ENCODE data around the gene VEPH1.

The VEPH1 gene

DNA sequence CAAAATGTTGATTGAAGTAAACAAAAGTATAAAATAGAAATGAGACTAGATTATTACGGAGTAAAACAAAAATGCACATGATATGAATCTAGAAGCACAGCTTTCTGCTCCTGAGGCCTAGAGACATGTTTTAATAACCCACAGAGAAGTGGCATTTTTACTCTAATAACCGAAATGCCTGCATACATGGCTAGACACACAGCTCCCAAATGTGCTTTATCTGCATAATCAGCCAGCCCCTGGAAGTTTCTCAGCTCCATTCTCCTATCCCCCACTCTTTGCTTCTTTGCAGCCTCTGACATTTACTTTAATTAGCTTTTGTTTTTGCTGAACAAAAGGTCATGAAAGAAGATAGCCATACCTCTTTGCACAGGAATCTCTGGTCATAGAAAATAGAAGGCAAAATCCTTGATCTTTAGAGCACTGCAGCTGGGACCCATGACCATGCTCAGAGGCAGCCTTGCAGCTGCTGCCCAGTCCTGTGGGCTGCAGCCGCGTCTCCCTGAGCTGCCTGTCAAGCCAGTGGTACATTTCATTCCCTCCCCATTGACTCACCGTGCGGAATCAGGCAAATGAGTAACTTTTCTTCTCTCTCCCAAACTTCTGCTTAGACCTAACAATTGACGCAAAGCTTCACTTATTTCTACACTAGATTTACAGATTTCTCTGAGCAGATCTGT, at the start of gene VEPH1:
VEPH1 (minus strand) TSS at position 501 of the 680 bp plus-strand sequence. CDS start 8,067 bp downstream, outside the sequence.
- FAIRE-seq (no peak), DNase-seq (ENCODE audit: low spot score) (no peak)

GRCh38 chr3:157551961-157552360, 48.7 kb upstream of the VEPH1 start:
- FAIRE-seq = no peak
- DNase-seq (ENCODE audit: low spot score) = no peak

- DNase-seq (ENCODE audit: low spot score) (no peak), FAIRE-seq (no peak)
These were observed 46.3 kb upstream of the VEPH1 start for GRCh38 chr3:157549498-157549897.

- no peak for FAIRE-seq
These were observed 41.4 kb upstream of the VEPH1 start for GRCh38 chr3:157544501-157545130.

DNA sequence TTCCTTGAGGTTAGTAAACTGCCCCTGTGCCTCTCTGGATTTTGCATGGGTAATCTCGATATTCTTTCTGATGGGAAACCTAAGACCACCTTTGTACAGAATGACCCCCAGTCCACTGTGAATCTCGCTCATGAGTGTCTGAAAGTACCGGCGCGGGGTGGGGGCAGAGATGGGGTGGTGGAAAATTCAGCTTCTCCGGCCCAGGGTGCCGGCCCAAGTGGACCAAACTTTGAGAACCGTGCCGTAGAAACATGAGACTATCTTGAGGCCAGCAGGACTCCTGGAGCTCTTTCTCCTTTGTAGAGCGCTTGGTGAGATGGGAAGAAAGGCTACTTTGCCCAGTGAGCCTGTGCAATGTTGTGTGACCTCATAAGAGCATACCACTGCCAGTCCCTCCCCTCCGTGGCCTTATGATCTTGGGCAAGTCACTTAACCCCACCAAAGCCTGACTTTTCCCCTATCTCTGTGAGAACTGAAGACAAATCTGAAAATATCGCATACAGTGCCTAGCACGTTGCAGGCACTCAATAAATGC, 40.4 kb upstream of the VEPH1 start:
- FAIRE-seq (no peak), DNase-seq (ENCODE audit: low spot score) (no peak)

More at GRCh38 chr3:157544501-157545130, 41.4 kb upstream of the VEPH1 start:
- DNase-seq (ENCODE audit: low spot score) = no peak

GRCh38 chr3:157542711-157543500, 39.7 kb upstream of the VEPH1 start:
- DNase-seq (ENCODE audit: low spot score) (no peak), FAIRE-seq (no peak)

DNA sequence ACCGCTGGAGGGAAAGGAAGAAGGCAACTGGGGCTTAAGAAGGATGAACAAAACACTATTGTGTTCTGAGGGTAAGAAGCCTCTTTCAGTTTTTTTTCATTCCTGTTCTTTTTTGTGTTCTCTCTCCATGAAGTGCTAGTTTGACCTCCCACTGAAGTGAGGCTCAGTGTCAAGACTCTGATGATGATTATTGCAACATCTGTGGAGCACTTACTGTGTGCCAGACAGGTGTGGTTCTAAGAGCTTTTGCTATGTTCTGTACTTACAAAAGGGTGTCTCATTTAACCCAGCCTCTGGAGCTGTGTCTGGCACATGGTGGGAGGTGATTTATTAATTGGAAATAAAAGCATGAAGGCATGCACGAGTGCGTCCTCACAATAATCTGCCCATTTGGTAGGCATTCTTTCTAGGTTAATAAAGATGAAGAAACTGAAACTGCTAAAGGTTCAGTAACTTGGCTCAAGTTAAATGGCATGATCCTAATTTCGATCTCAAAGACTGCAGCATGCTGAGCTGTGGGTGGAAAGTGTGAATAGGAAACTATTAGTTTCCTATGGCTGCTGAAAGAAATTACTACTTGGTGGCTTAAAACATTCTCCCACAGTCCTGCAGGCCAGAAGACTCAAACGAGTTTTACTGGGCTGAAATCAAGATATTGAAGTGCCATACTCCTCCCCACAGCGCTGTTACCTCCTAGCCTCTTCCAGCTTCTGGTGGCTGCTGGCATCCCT, 38.5 kb upstream of the VEPH1 start:
- FAIRE-seq = no peak
- no peak for DNase-seq (ENCODE audit: low spot score)

DNA sequence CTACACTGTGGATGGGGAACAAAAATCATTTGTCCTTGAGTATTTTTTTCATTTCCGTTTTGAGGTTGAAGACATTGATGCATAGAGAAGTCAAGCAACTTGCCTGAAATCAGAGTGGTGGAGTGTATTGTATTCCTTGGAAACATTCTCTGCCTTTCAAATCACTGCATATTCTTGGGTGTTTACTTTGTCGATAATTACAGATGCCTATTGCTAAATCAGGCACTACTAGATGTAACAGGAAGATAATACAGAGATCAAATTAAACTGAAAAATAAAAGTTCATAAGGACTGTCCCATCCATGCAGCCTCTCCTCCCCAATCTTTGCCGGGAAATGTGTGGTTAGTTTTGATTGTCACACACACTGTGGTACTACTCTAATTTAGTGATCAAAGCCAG, 37.4 kb upstream of the VEPH1 start:
- FAIRE-seq = no peak
- no peak for DNase-seq (ENCODE audit: low spot score)

DNA sequence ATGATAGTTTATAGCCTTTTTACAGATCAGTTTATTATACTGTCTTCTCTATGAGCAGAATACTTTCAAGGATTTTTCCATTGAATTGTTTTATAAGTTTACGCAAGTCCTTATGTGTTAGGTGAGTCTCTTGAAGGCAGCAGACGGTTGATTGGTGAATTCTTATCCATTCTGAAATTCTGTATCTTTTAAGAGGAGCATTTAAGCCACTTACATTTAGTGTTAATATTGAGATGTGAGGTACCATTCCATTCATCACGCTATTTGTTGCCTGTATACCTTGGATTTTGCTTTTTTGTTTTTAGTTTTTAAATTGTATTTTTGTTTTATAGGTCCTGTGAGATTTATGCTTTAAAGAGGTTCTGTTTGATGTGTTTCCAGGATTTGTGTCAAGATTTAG, 32.5 kb upstream of the VEPH1 start:
- FAIRE-seq (no peak), DNase-seq (ENCODE audit: low spot score) (no peak)

DNA sequence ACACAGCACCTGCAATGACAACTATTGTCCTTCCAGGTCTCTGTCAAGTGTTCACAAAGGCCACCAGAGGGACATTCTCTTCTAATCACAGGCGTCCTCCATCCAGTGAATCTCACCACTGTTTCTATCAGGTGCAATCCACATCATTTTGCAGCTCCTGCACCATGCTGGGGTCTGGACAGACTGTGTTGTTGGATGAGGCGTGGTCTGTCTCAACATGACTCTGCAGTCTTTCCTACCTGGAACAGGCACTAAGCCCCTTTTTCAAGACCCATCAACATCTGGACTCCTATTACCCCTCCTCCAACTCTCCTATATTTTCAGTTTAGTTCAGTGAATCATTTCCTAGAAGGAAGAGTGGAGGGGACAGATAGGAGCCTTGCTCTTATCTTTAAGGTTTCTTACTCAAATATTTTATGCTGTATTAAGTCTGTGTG, 31.5 kb upstream of the VEPH1 start:
- DNase-seq (ENCODE audit: low spot score) = no peak
- FAIRE-seq = no peak

- DNase-seq (ENCODE audit: low spot score) (peak; percentile 13), FAIRE-seq (no peak)
These were observed 30.3 kb upstream of the VEPH1 start for GRCh38 chr3:157533298-157534070.

DNA sequence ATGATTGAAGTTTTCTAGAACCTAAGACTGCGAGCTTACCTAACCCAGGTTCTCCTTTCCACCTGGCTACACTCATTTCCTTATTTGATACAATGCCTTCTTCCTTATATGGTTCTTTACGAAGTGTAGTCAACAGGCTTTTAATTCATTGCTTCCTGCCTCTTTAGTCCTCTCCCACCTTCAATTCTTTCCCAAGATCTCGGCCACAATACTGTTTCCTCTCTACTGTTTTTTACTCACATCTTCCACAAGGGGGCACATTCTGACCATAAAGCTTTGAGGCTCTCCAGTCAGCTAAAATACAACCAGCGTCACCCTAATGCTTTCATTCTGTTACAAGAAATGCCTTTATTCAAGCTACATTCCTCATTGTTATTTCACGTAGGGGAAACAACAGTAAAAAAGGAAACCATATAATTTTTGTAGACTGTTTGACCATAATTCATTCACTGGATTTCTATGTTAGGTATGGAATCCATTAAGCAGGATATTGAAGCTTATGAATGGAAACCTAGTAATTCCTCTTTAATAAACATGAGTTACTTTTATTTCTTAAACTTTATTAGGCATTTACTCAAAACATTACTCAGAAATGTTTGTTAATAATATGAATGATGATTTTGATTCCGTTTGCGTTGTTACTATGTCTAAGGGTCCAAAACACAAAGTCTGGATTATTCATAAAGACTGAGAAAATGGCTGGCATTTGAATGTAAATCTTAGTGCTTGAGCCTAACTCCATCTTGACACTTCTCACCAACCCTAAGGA, 29.5 kb upstream of the VEPH1 start:
- DNase-seq (ENCODE audit: low spot score) = peak; percentile 49
- no peak for FAIRE-seq

- FAIRE-seq (no peak), DNase-seq (ENCODE audit: low spot score) (no peak)
These were observed 28.6 kb upstream of the VEPH1 start for GRCh38 chr3:157531771-157532170.

DNA sequence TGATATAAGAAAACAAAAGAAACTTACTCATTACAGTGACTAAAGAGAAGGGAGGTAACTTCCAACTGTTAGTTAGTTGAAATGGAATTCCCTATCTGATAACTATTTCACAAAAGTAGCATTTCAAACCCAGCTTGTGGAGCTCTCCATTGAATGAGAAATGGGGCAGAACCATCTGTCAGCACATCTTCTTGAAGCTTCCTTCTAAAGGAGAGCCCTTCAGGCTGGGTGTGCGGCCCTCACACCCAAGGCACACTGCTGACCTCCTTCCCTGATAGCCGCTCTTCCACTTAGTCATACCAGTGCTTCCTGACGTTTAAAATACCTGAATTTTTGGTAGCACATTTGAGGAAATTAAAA, 28.1 kb upstream of the VEPH1 start:
- no peak for DNase-seq (ENCODE audit: low spot score)
- no peak for FAIRE-seq

DNA sequence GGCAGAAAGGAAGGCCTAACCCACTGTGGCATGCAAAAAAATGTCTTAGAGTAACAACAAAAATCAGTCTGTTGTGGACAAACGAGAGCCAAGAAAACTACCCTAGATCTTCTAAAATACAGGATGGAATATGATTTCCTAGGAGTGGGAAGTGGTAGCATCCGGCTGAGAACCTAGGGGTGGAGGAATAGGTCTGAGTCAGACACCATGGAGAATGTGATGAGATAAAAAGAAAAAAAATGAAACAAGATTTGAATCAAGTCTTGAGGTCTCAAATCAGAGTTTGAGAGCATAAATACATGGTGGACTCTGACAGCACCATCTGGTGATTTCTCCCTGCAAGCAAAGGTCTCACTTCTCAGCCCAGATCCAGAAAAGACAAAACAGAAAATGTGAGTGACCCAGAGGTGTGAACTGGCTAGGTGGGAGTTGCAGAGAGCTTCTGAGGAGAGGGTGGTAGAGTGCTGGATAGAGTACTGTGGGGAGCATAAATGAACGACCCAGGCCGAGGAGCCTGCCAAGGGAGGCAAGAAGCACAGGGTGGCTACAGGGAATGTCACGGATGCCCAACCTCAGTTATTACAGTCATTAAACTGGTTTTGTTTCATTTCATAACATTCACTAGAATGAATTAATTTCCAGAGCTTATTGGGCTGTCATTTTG, 27.6 kb upstream of the VEPH1 start:
- FAIRE-seq (no peak), DNase-seq (ENCODE audit: low spot score) (no peak)

DNA sequence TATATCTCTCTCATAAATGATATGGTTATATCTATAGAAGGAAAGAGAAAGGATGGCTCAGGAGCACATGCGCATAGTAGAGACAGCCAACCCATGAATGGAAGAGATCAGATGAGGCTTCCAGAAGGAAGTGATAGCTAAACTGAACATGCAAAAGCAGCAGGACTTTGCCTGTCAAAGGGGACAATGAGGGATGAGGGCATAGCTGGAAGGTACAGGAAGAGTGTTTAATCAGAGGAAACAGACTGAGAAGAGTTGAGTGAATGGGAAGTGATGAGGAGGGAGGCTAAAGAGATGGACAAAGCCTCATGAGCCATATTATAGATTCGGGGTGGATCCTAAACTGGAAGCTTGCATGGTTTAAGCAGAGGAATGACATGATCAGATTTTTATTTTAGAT, 26.5 kb upstream of the VEPH1 start:
- DNase-seq (ENCODE audit: low spot score) = no peak
- no peak for FAIRE-seq

DNA sequence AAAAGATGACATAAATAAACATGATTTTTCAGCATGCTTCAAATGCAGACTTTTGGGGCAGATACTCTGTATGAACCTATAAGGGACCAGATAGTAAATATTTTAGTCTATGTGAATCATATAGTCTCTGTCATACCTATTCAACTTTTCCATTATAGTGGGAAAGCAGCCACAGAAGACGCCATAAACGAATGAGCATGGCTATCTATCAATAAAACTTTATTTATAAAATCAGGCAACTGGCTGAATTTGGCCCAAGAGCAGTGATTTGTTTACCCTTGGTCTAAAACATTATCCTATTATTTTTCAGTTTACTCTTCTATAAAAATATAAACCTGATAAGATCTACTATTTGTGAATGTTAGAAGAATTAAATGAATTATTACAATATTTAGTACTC, 25.9 kb upstream of the VEPH1 start:
- FAIRE-seq (no peak), DNase-seq (ENCODE audit: low spot score) (no peak)

DNA sequence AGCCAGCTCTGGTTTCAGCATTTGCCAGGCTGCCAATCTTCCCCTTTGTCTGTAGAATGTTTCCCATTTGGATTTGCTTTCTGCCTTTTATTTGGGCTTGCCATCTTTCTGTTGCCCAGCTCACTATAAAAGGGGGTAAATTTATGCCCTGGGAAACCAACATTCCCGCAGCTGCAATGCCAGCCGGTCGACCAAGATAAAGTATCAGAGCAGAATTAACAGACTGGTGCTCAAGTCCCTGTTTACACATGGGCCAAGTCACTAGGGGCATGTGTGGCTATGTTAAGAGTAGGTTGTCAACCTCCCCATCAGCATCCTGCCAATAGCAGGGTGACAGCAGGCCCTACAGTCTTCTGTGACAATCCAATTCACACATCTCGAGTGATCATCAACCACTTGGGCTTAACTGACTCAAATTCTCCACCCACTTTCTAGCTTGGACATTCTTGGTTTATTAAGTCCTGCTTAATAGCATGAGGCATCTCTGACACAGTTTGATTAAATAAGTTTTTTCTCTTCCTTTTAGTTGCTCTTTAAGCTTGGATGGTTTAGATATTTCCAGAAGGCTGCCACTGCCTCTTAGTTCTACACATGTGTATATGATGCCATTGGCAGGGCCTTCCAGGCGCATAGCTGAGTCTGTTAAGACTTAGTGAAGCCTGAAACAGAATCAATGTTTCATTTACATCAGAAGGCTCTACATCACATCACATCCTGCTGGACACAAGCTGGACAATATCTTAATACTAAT, 24.1 kb upstream of the VEPH1 start:
- FAIRE-seq (no peak), DNase-seq (ENCODE audit: low spot score) (no peak)

- DNase-seq (ENCODE audit: low spot score) = no peak
- no peak for FAIRE-seq
These were observed 22.8 kb upstream of the VEPH1 start for GRCh38 chr3:157526036-157526435.
